Ovary (tissue), 3 donors: ENCODE results near the gene KCTD12.

Source experiments
- POLR2A ChIP-seq: fragments of 450-650 bp; IDR thresholded peaks from one replicate; pipeline ENCODE4 v1.6.1; 2017; ENCODE audit warnings: antibody characterized with exemption, mild to moderate bottlenecking, moderate library complexity
- TF ChIP-seq, protein P1 (sequence below), 3 donors: fragments of 450-650 bp in 2 of 3; fragments of 200-600 bp in 1 of 3; IDR thresholded peaks; one replicate each; pipeline versions ENCODE4 v1.5.1 to v1.8.0; 2016 to 2022; ENCODE audit warnings: antibody characterized with exemption in 3 of 3, mild to moderate bottlenecking in 1 of 3
- donor health status: DM: no; HTN: no; CAD: no.

DNA sequence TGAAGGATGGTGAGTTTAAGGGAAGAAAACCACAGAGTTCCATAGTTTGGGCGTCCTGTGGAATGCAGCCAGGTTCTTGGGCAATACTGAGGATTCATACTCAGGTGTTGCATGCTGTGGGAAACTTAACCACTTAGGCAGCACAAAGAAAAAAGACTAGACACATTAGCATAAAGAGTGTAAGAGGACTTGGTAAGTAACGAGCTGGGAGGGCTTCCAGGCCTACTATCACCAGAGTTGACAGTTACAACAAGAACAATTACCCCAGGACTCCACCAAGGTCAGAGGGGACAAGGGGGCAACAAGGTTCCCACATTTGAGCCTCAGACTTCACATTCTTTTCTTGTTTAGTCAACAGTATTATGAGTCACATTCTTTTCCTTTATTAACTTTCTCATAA is 33.2 kb downstream of the KCTD12 start:
- TF ChIP-seq POLR2A: no peak
- TF ChIP-seq, protein P1, sequence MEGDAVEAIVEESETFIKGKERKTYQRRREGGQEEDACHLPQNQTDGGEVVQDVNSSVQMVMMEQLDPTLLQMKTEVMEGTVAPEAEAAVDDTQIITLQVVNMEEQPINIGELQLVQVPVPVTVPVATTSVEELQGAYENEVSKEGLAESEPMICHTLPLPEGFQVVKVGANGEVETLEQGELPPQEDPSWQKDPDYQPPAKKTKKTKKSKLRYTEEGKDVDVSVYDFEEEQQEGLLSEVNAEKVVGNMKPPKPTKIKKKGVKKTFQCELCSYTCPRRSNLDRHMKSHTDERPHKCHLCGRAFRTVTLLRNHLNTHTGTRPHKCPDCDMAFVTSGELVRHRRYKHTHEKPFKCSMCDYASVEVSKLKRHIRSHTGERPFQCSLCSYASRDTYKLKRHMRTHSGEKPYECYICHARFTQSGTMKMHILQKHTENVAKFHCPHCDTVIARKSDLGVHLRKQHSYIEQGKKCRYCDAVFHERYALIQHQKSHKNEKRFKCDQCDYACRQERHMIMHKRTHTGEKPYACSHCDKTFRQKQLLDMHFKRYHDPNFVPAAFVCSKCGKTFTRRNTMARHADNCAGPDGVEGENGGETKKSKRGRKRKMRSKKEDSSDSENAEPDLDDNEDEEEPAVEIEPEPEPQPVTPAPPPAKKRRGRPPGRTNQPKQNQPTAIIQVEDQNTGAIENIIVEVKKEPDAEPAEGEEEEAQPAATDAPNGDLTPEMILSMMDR (IDR thresholded peaks at IDR 0.05): no peak
